Stimulated activated CD4-positive, alpha-beta T cell treated with anti-CD3 and anti-CD28 coated beads, Interleukin-12 subunit alpha, Interleukin-12 subunit beta, amount 100 ng/mL, for 4 hours (primary cell): ENCODE results near the gene CYP24A1.

Experiments
- DNase-seq: peaks from one replicate; pipeline ENCODE4 v3.0.0-alpha.2; 2020

CYP24A1 gene

GRCh38 chr20:54155736-54156317, 18.0 kb downstream of the CYP24A1 start:
- no peak for DNase-seq

GRCh38 chr20:54154439-54154838, 19.3 kb downstream of the CYP24A1 start:
- no peak for DNase-seq

- DNase-seq = no peak
These were observed 19.9 kb downstream of the CYP24A1 start for GRCh38 chr20:54153847-54154246.

GRCh38 chr20:54153041-54153327, 20.8 kb downstream of the CYP24A1 start:
- no peak for DNase-seq

GRCh38 chr20:54152227-54153040, 21.4 kb downstream of the CYP24A1 start:
- DNase-seq = no peak

- DNase-seq = no peak
These were observed 22.1 kb downstream of the CYP24A1 start for GRCh38 chr20:54151511-54152226.

- DNase-seq = no peak
These were observed 22.7 kb downstream of the CYP24A1 start for GRCh38 chr20:54151075-54151439.

GRCh38 chr20:54149765-54150264, 24.0 kb downstream of the CYP24A1 start:
- DNase-seq = no peak

GRCh38 chr20:54148947-54149764, 24.6 kb downstream of the CYP24A1 start:
- no peak for DNase-seq

GRCh38 chr20:54146672-54147071, 27.1 kb downstream of the CYP24A1 start:
- DNase-seq = no peak

- no peak for DNase-seq
These were observed 28.9 kb downstream of the CYP24A1 start for GRCh38 chr20:54144847-54145414.

GRCh38 chr20:54140927-54141566, 32.7 kb downstream of the CYP24A1 start:
- no peak for DNase-seq

GRCh38 chr20:54140486-54140885, 33.3 kb downstream of the CYP24A1 start:
- no peak for DNase-seq

GRCh38 chr20:54140067-54140466, 33.7 kb downstream of the CYP24A1 start:
- no peak for DNase-seq

- no peak for DNase-seq
These were observed 34.6 kb downstream of the CYP24A1 start for GRCh38 chr20:54139188-54139587.

GRCh38 chr20:54138427-54138826, 35.4 kb downstream of the CYP24A1 start:
- DNase-seq = no peak

GRCh38 chr20:54137115-54137514, 36.7 kb downstream of the CYP24A1 start:
- no peak for DNase-seq

- DNase-seq = no peak
These were observed 39.2 kb downstream of the CYP24A1 start for GRCh38 chr20:54134445-54135220.

GRCh38 chr20:54133434-54134427, 40.1 kb downstream of the CYP24A1 start:
- no peak for DNase-seq
